ENCODE results near the gene L2HGDH. TPM values are rescaled to one million over a fixed set of nuclear protein-coding genes. Genes with fewer than 3 reads are reported as not detected.

The L2HGDH gene
- total and polyA plus RNA-seq, 8 donors, result 4.6 to 6.5 (median 6.4) TPM

DNA sequence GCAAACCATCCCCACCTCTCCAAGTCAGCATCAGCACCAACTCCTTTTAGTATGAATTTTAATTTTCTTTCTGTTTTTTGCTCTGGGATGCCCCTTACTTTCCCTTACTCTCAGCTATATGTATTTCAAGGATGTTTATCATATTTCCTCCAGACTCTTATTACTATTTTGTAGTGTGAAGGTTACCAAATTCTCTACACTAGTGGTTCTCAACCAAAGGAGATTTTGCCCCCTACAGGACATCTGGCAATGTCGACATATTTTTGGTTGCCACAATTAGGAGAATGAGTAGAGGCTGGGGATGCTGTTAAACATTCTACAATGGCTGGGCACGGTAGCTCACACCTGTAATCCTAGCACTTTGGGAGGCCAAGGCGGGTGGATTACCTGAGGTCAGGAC, 51.5 kb downstream of the L2HGDH start:
- H3K9me3 ChIP-seq, result no peaks in the 10 kb centered on the region
- intact Hi-C loops (cut with DNase I), result no loop called here
- no peaks in the 10 kb centered on the region for H3K4me1 ChIP-seq
- H3K27ac ChIP-seq, result no peak overlapping the region
- no peak overlapping the region for H3K4me3 ChIP-seq
- TF ChIP-seq, protein P1, sequence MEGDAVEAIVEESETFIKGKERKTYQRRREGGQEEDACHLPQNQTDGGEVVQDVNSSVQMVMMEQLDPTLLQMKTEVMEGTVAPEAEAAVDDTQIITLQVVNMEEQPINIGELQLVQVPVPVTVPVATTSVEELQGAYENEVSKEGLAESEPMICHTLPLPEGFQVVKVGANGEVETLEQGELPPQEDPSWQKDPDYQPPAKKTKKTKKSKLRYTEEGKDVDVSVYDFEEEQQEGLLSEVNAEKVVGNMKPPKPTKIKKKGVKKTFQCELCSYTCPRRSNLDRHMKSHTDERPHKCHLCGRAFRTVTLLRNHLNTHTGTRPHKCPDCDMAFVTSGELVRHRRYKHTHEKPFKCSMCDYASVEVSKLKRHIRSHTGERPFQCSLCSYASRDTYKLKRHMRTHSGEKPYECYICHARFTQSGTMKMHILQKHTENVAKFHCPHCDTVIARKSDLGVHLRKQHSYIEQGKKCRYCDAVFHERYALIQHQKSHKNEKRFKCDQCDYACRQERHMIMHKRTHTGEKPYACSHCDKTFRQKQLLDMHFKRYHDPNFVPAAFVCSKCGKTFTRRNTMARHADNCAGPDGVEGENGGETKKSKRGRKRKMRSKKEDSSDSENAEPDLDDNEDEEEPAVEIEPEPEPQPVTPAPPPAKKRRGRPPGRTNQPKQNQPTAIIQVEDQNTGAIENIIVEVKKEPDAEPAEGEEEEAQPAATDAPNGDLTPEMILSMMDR (IDR thresholded peaks at IDR 0.05), result peak in 1 of 2 donors; percentile 20
- no peaks in the 10 kb centered on the region for H3K36me3 ChIP-seq
- ATAC-seq (peak; percentile 56), DNase-seq (peak in 1 of 4 donors; percentile 17)
- H3K27me3 ChIP-seq, result no peaks in the 10 kb centered on the region

DNA sequence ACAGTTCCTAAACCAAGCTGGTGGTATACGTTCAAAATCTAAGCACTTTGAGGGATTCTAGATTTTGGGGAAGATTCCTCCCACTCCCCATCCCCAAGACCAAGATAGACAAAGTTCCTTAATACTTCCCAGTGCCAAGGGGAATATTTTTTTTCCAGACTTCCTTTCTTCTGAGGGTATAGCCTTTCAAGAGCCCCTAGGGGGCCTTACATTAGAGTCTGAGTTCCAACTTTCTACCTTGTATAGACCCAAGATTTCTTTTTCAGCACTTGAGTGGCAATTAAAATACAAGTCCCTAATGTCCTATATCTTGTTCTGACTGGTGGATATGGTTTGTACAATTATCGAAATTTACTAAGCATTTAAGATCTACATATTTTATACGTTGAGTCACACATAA, 52.0 kb downstream of the L2HGDH start:
- DNase-seq, result no peak
- no peaks in the 10 kb centered on the region for H3K4me1 ChIP-seq
- TF ChIP-seq, protein P1 (IDR thresholded peaks at IDR 0.05), result no peak
- no peak overlapping the region for H3K4me3 ChIP-seq
- no peaks in the 10 kb centered on the region for H3K9me3 ChIP-seq
- ATAC-seq, result no peak
- H3K27ac ChIP-seq, result no peak overlapping the region
- intact Hi-C loops (cut with DNase I), result no loop called here
- H3K27me3 ChIP-seq, result no peaks in the 10 kb centered on the region
- no peaks in the 10 kb centered on the region for H3K36me3 ChIP-seq

DNA sequence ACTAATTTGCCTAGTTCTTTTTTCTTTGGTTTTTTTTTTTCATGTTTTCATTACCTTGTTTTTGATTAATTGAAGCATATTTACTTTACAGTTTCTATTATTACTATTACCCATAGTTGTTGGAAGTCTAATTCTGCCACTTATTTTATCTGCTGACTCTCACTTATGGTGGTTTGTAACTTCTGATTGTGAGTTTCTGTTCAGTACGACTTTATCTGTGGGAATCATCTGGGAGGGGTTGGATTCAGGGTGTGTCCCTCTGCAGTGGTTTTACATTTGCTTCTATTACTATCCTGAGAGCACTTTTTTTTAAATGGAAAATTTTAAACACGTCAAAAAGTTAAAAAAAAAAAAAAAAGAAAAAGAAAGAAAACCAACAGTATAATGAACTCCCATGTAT, 54.3 kb downstream of the L2HGDH start:
- Histone ChIP-seq H3K4me1 (no peaks in the 10 kb centered on the region), H3K27ac (no peak overlapping the region), H3K36me3 (no peaks in the 10 kb centered on the region), H3K9me3 (no peaks in the 10 kb centered on the region), H3K27me3 (no peaks in the 10 kb centered on the region), H3K4me3 (no peak overlapping the region)
- DNase-seq (no peak), ATAC-seq (no peak)
- intact Hi-C loops (cut with DNase I), result no loop called here
- TF ChIP-seq, protein P1 (IDR thresholded peaks at IDR 0.05), result no peak

DNA sequence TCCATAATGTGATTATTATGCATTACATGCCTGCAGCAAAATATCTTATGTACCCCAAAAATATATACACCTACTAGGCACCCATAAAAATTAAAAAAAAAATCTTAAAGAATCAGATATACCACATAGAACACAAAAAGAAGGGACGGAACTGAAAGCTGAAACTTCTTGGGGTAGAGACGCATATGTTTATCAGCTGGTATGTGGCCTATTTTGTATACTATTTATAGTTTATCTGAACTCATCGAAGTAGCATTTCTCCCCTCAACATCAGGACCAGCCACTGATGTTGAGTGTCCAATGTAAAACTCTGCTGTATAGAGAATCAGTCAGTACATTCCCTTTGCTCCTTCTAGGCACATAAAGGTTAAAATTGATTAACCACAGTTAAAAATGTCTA, 57.8 kb downstream of the L2HGDH start:
- H3K9me3 ChIP-seq, result no peaks in the 10 kb centered on the region
- H3K4me1 ChIP-seq, result no peaks in the 10 kb centered on the region
- DNase-seq (no peak), ATAC-seq (no peak)
- H3K27me3 ChIP-seq, result no peaks in the 10 kb centered on the region
- H3K36me3 ChIP-seq, result no peaks in the 10 kb centered on the region
- intact Hi-C loops (cut with DNase I), result no loop called here
- TF ChIP-seq, protein P1 (IDR thresholded peaks at IDR 0.05), result no peak
- H3K4me3 ChIP-seq, result no peak overlapping the region
- no peak overlapping the region for H3K27ac ChIP-seq

DNA sequence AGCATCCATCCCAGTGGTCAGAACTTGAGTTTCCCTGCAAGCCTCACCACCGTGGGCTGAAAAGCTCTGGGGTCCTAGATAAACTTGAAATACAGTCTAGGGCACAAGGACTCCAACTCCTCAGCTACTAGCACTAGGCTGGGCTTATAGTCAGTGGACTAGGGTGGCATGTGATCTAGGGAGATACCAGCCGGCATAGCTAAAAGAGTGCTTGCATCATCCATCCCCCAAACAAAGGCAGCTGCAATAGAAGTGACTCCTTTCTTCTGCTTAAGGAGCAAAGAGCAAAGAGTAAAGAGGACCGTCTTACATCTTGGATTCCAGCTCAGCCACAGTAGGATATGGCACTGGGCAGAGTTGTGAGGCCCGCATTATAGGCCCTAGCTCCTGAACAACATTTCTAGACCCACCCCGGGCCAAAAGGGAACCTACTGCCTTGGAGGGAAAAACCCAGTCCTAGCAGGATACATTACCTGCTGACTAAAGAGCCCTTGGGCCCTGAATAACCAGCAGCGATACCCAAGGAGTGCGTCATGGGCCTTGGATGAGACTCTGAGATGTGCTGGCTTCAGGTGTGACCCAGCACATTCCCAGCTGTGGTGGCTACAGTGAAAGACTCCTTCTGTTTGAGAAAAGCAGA, 62.8 kb downstream of the L2HGDH start:
- DNase-seq, result no peak
- Histone ChIP-seq H3K36me3 (no peaks in the 10 kb centered on the region), H3K4me1 (no peaks in the 10 kb centered on the region), H3K27ac (no peak overlapping the region), H3K9me3 (no peaks in the 10 kb centered on the region), H3K4me3 (no peak overlapping the region), H3K27me3 (no peaks in the 10 kb centered on the region)
- TF ChIP-seq, protein P1 (IDR thresholded peaks at IDR 0.05), result no peak
- no peak for ATAC-seq
- intact Hi-C loops (cut with DNase I), result no loop called here
